Activated CD4-positive, CD25-positive, alpha-beta regulatory T cell treated with anti-CD3 and anti-CD28 coated beads, Interleukin-2, amount 50 U/mL, for 72 hours (primary cell): ENCODE measurements around the gene SUGCT.
"Not testable (repeated sequence)": the region's sequence is repeated elsewhere in the genome, so short reads cannot be mapped to it uniquely, and the experiment has no call there.

Experiments
- DNase-seq: peaks from one replicate; pipeline ENCODE4 v3.0.0; 2021

SUGCT gene

DNA sequence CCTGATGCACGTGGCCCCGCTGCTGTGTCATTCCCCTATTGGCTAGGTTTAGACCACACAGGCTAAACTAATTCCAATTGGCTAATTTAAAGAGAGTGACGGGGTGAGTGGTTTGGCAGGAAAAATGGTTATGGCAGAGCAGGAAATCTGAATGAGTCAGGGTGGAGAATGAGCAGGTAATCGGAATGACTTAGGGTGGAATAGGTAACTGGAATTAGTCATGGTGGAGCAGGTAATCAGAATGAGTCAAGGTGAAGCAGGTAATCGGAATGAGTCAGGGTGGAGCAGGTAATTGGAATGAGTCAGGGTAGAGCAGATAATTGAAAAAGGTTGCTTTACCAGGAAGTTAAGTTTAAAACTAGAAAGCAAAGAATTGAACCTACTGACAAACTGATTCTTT is 7.1 kb downstream of the SUGCT start:
- DNase-seq = not testable (repeated sequence)

DNA sequence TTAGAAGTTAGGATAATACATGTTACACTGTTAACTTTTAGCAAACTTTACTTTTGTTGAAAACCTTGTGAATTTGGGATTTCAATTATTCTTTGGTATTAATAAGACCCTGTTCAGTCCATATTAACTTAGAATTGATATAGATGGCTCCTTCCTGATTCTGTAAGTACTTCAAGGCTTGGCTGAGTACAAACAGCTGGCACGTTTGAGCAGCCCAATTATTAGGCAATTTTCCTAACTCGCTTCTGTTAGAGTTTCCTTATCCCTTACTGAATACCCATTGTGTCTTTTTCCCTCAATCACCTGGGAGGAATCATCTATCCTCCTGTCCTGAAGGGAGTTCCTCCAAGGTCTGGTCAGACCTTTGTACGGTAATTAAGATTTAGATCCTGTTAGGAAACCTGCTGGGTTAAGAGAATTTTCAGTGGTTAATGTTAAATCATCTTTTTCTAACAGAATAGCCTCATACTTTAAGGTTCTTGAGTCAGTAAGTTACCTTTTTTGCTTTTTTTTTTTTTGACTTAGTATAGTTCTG is 10.9 kb downstream of the SUGCT start:
- not testable (repeated sequence) for DNase-seq

- no peak for DNase-seq
These were observed 12.8 kb downstream of the SUGCT start for GRCh38 chr7:40147371-40148246.

DNA sequence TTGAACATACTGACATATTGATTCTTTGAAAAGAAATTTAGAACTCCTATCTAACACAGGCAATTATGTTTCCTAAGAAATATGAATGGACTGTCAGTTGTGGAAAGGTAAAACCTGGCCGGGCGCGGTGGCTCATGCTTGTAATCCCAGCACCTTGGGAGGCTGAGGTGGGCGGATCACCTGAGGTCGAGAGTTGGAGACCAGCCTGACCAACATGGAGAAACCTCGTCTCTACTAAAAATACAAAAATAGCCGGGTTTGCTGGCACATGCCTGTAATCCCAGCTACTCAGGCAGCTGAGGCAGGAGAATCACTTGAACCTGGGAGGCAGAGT is 13.4 kb downstream of the SUGCT start:
- not testable (repeated sequence) for DNase-seq

GRCh38 chr7:40148671-40149070 is 13.9 kb downstream of the SUGCT start:
- no peak for DNase-seq

DNA sequence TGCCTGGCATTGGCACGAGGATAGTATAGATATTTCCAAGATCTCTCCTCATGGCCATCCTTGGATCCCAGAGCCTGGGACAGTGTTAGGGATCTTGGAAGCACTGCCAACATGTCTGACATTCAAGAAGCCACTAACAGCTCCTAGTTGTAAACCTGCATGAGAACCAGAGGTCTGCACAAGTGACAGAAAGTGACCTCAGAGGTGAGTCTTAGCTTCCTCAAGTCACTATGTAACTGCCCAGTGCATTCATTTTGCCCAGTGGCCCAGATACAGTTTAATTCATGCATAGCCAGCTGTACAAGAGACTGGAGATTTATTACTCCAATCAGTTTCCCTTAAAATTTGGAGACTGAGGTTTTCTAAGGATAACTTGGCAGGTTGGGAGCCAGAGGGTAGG is 16.7 kb downstream of the SUGCT start:
- DNase-seq = no peak

- no peak for DNase-seq
These were observed 22.2 kb downstream of the SUGCT start for GRCh38 chr7:40156988-40157387.

DNA sequence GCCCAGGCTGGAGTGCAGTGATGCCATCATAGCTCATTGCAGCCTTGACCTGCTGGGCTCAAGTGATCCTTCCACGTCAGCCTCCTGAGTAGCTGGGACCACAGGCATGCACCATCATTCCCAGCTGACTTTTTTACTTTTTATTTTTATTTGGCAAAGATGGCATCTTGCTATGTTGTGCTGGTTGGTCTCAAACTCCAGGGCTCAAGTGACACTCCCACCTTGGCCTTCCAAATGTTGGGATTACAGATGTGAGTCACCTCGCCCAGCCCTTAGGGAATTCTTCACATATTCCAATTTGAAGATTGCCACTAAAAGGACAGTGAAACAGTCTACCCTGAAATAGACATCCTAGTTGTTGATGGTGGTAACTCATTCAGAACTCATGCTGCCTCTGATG is 27.7 kb downstream of the SUGCT start:
- no peak for DNase-seq

DNA sequence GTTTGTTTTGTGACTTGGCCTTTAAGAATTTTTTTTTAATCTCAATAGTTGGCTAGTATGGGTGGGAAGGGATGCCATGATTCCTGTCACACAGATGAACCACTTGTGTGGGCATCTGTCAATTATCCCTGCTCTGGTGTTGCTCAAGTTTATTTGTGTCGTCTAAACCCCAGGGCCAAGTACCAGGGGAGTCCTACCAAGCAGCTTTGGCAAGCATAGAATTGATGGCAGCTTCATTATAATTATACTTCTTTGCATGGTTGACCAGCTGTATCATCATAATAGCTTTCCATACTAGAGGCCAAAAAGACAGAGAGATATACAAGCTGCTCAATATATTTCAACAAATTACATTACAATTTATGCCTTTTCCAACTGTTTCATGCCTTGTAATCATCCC is 30.4 kb downstream of the SUGCT start:
- DNase-seq = no peak

DNA sequence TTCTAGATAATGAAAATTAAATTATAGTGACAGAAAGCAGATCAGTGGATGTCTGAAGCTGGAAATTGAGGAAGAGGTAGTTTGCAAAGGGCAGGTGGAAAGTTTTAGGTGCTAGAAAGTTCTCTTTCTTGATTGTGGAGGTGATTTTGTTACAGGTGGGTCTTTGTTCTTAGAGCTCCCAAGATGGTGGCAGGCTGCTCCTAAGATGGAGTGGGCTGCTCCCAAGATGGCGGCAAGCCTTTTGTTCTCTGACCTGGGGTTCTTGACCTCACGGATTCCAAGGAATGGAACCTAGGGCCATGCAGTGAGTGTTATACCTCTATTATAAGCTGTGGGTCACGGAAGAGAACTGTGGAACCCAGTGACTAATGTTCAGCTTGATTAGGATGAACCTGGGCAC is 32.5 kb downstream of the SUGCT start:
- no peak for DNase-seq

- not testable (repeated sequence) for DNase-seq
These were observed 33.5 kb downstream of the SUGCT start for GRCh38 chr7:40168266-40168665.

GRCh38 chr7:40173121-40173520 is 38.3 kb downstream of the SUGCT start:
- not testable (repeated sequence) for DNase-seq

DNA sequence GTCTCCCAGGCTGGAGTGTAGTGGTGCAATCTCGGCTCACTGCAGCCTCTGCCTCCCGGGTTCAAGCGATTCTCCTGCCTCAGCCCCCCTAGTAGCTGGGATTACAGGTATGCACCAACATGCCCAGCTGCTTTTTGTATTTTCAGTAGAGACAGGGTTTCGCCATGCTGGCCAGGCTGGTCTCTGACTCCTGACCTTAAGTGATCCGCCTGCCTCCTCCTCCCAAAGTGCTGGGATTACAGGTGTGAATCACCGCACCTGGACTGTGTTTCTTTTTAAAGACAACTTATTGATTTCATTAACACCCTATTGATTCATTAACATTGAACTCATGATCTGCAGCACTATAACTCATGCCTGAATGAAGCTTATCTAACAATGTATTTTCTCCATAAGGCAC is 40.5 kb downstream of the SUGCT start:
- not testable (repeated sequence) for DNase-seq

DNA sequence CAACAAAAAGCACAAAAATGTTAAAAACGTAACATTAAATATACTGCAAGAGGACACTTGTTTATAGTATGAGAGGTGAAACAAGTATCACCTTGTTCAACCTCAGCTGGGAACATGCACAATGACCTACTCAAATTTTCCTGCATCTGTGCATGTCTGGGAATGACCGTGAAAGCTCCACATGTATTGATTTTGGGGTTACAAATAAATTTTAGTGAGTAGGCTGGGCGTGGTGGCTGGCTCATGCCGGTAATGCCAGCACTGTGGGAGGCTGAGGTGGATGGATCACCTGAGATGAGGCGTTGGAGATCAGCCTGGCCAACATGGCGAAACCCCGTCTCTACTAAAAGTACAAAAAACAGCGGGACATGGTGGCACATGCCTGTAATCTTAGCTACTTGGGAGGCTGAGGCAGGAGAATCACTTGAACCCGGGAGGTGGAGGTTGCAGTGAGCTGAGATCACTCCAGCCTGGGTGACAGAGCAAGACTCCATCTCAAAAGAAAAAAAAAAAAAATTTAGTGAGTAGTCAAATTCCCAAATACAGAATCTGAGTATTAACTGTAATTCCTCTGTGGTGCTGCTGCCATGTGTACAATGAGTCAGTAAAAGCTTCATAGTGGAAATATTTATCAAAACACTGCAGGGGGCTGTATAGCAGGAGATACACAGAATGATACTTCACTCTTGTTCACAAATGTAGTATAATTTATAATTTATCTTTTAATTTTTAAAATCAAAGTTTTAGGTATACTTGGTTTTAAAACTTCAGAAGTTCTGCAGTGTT is 41.1 kb downstream of the SUGCT start:
- DNase-seq = no peak

GRCh38 chr7:40177071-40177470 is 42.3 kb downstream of the SUGCT start:
- no peak for DNase-seq

DNA sequence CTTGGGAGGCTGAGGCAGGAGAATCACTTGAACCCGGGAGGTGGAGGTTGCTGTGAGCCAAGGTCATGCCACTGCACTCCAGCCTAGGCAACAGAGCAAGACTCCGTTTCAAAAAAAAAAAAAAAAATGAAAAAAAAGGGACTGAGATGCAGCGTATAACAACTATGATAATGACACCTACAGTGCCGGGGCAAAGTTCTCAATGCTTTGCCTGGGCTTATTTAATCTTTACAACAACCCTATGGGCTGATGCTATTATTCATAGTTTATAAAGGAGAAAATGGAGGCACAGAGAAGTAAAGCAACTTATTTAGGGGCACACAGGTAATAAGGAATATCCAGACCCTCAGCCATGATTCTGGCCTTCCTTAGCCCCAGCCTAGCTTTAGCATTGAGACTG is 47.6 kb downstream of the SUGCT start:
- DNase-seq = no peak

GRCh38 chr7:40186586-40186985 is 51.8 kb downstream of the SUGCT start:
- DNase-seq = no peak

DNA sequence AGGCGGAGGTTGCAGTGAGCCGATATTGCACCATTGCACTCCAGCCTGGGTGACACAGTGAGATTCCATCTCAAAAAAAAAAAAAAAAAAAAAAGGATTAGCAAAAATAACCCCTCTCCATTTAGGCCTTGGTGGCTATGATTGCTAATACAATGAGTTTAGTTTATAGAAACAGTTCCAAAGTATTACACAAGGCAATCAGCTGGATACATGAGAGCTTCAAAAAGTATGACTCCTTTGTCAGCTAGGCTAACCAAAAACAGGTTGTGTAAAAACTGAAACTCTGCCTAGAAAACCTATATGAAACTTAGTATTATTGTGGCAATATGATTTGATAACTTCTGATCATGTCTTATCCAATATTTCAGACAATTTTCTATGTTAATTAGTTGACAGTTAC is 57.2 kb downstream of the SUGCT start:
- DNase-seq = no peak

DNA sequence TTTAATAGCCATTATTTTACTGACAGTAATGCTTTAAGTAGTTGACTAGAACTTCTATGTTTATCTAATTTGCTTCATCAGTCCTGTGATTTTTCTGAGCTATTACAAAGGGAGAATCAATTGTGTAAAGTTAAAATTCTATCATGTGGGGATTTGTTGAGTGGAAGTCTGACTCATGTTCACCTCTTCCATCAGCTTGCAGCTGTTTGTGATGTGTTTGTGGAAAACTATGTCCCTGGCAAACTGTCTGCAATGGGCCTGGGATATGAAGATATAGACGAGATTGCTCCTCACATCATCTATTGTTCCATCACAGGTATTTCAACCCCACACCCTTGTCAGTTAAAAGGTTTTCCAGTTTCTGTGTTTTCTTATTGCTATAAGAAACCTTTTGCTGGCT is 59.9 kb downstream of the SUGCT start:
- DNase-seq = no peak

DNA sequence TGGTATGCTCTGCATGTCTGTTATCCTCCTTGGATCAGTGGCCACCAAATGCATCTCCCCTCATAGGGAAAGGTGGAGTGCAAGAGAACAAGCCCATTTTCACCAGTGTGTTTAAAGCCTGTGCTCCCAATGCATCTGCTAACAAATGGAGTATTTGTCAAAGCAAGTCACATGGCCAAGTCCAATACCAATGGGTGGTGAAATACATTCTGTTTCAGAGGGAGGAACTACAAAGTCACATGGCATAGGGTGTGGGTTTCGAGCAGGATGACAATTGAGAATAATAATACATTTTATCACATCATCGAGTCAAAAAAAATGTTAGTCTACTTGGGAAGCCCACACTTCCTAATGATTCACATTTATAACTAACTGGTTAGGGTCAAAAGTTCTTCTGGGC is 62.7 kb downstream of the SUGCT start:
- no peak for DNase-seq

DNA sequence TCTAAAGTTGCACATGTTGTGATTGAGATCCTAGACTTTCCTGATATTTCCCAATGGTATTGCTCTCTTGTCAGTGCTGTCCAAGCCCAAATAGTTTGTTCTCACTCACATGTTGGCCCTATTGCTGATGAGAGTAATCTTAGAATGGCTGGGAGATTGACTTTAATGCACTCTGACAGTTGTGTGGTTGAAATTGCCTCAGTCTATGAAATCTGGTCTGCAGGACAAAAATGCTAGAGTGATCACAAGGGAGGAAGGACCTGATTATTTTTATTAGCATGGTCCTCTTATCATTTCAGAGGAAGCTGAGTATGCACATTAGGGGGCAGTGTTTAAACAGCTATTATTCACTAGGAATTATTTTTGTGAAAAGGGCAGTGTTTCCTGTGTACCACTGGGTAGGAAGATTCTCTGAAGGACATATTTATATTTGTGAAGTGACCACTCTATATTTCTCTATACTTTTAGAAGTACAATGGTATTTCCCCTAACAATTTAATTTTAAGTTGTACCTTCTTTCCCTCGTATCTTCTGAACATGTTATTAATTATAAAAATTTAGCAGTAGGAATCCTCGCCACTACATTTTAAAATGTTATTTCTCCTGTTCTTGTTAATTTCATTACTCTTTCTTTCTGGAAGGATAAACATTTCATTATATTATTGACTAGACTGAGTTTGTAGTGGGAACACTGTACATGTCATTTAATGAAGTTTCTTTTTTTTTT is 64.4 kb downstream of the SUGCT start:
- DNase-seq = no peak

- no peak for DNase-seq
These were observed 66.0 kb downstream of the SUGCT start for GRCh38 chr7:40200791-40201190.

- DNase-seq = no peak
These were observed 68.0 kb downstream of the SUGCT start for GRCh38 chr7:40202851-40203250.
